NOMO-1 treated with DMSO at 0.1 percent for 48 hours (cell line): Measurements from ENCODE around the gene SMC6.
A peak's percentile ranks its signal among the peaks of the same experiment; 100 is the strongest.

Experiments
- DNase-seq: peaks from one replicate; lab custom pipeline; 2025; ENCODE audit not compliant: unreplicated experiment; lab: John Stamatoyannopoulos, UW

SMC6 gene

GRCh38 chr2:17753803-17754663, at the start of gene SMC6, which contains the start of gene GEN1:
TSS of gene SMC6 (minus strand) at chr2:17753810. CDS start at chr2:17745946, 7,864 bp downstream.
TSS of gene GEN1 (plus strand) at chr2:17754138. CDS start at chr2:17759944, 5,806 bp downstream.
- DNase-seq: peak; percentile 81

GRCh38 chr2:17800693-17801458, 47.3 kb upstream of the SMC6 start:
- no peak for DNase-seq

- DNase-seq: no peak
Measured at GRCh38 chr2:17800219-17800618, 46.6 kb upstream of the SMC6 start.

GRCh38 chr2:17799301-17800120, 45.9 kb upstream of the SMC6 start:
- DNase-seq: no peak

DNA sequence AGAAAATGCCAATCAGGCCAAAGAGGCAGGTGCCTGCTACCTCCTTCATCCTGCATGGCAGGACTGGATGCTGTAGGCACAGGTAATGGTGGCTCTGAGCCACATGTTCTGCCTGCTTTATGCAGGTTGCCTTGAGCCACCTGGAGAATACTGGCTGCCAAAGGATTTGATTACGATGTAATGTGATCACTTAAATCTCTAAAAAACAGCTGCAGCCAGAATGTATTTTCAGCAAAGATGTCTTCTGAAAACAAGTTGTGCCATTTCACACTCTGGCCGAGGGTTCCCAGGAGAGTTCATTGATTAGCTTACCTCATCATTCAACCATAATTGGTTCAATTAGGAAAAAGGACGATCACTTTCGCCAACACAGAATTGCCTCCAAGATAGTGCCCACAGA, 44.7 kb upstream of the SMC6 start:
- no peak for DNase-seq

DNA sequence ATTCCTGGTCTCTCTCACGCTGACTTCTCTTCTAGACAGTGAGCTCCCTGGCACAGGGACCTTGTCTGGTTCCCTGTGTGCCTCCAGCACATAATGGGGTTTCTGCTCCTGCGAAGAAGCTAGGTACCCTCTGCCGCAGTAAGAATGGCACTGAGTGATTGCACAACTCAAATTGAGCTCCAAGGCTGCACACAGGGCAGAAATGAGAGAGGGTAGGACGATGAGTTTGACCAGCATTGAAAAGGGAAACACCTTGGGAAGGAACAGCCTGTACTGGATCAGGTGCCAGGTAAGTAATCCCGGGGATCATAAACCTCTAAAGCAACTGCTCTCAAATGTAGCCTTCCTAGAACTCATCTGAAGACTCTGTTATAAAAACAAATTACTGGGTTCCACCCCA, 41.7 kb upstream of the SMC6 start:
- DNase-seq: no peak

GRCh38 chr2:17793803-17794354, 40.3 kb upstream of the SMC6 start:
- no peak for DNase-seq

GRCh38 chr2:17793296-17793695, 39.7 kb upstream of the SMC6 start:
- DNase-seq: no peak

GRCh38 chr2:17792515-17792914, 38.9 kb upstream of the SMC6 start:
- DNase-seq: no peak

GRCh38 chr2:17791817-17792130, 38.2 kb upstream of the SMC6 start:
- no peak for DNase-seq

GRCh38 chr2:17791121-17791816, 37.7 kb upstream of the SMC6 start:
- no peak for DNase-seq

DNA sequence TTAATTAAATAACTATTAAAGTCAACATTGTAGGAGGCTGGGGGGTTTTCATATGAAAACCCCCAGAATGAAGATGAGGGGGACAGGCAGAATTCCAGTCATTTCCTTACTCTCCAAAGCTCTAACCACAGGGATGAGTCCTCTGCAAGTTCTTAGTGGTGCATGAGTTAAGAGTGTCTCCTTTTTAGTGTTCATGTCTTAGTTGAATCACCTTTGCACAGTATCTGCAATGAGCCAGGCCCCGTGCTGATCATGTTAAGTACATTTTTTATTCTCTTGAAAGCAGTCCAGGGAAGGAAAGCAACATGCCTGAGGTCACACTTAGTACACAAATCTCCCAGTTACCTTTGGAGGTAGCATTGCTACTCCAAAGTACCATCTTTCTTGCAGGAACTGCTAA, 36.9 kb upstream of the SMC6 start:
- DNase-seq: no peak

GRCh38 chr2:17788773-17789172, 35.2 kb upstream of the SMC6 start:
- no peak for DNase-seq

GRCh38 chr2:17786727-17787126, 33.1 kb upstream of the SMC6 start:
- no peak for DNase-seq

- DNase-seq: no peak
Measured at GRCh38 chr2:17781482-17781881, 27.9 kb upstream of the SMC6 start.

DNA sequence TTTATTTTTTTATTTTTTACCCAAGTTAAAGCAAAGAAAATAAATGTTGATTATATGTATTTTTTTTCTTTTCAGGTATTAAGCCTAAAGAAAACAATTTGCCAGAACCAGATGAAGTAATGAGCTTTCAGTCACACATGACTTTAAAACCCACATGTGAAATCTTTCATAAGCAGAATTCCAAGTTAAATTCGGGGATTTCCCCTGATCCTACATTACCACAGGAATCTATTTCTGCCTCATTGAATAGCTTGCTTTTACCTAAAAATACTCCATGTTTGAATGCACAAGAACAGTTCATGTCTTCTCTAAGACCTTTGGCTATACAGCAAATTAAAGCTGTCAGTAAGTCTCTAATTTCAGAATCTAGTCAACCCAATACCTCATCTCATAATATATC, 26.9 kb upstream of the SMC6 start:
- no peak for DNase-seq

DNA sequence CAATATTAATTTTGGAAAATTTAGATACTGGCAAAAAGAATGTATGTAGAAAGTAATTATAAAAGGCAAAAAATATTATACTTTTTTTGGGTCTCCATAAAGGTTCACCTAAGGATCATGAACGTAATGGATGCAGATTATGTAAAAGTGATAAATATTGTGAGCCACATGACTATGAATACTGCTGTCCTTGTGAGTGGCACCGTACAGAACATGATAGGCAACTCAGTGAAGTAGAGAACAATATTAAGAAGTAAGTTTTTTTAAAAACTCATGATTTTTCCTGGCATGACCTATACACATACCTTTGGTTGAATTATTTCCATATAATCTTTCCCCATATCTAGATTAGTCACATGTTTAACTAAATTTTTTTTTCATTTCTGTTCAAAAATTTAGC, 18.9 kb upstream of the SMC6 start:
- DNase-seq: no peak

DNA sequence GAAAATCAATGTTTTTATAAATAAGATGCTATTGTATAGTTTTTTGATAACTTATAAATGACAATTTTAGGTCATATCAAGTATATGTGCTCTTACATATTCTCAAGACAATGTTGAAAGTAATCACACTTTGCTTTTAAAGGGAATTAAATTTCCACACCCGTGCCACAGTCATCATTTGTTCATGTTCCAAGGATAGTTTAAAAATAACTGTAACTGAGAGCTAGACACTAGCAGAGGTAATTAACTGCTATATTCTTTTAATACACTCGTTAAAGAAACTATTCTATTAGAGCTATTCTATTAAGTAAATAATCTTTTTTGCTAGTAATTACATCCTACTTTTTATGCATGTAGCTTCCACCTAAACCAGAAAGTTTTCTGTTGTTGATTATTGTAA, 18.3 kb upstream of the SMC6 start:
- DNase-seq: no peak

- DNase-seq: no peak
Measured at GRCh38 chr2:17768894-17769293, 15.3 kb upstream of the SMC6 start.

- DNase-seq: no peak
Measured at GRCh38 chr2:17765398-17765797, 11.8 kb upstream of the SMC6 start.
